Upper lobe of left lung (tissue), 6 donors: ENCODE results near the gene PDSS2. TPM values are rescaled to one million over a fixed set of nuclear protein-coding genes. Genes with fewer than 3 reads are reported as not detected.
"Not testable (repeated sequence)": the region's sequence is repeated elsewhere in the genome, so short reads cannot be mapped to it uniquely, and the experiment has no call there.

Experiments used
- ATAC-seq, 2 donors: fragments of 200-7000 bp; cut with Tn5 transposase; one replicate each; pipeline ENCODE4 v1.9.1; 2022; ENCODE audit warnings: mild to moderate bottlenecking in 2 of 2, moderate library complexity in 2 of 2; ENCODE audit not compliant: low FRiP score in 2 of 2
- DNase-seq, 2 donors: peaks; one replicate each; pipeline ENCODE4 v3.0.0-alpha.2; 2019 to 2020
- H3K27ac ChIP-seq, 4 donors: fragments of 200-600 bp; sonication (generic); one replicate each; pipeline ENCODE4 v1.5.1; 2016 to 2019
- H3K27me3 ChIP-seq, 4 donors: fragments of 200-600 bp; sonication (generic); one replicate each; pipeline ENCODE4 v1.5.1; 2017 to 2019
- H3K36me3 ChIP-seq, 4 donors: fragments of 200-600 bp; sonication (generic); one replicate each; pipeline ENCODE4 v1.5.1; 2016 to 2019
- H3K4me1 ChIP-seq, 4 donors: fragments of 200-600 bp; sonication (generic); one replicate each; pipeline ENCODE4 v1.5.1; 2018 to 2019
- H3K4me3 ChIP-seq, 4 donors: fragments of 200-600 bp; sonication (generic); one replicate each; pipeline ENCODE4 v1.5.1; 2017 to 2019; ENCODE audit warnings: mild to moderate bottlenecking in 2 of 4, moderate library complexity in 1 of 4
- H3K9me3 ChIP-seq, 4 donors: fragments of 200-600 bp; sonication (generic); one replicate each; pipeline ENCODE4 v1.5.1; 2018 to 2019
- CTCF ChIP-seq, 6 experiments: fragments of 450-650 bp in 4 of 6; fragments of 200-600 bp in 2 of 6; sonication (generic) in 2 of 6; IDR thresholded peaks; one replicate each; pipeline ENCODE4 v1.5.1; 2016 to 2019; ENCODE audit warnings: antibody characterized with exemption in 6 of 6
- EP300 ChIP-seq, 4 donors: sonication (generic); formaldehyde crosslinking; IDR thresholded peaks; one replicate each; pipeline ENCODE4 v1.5.1; 2017; ENCODE audit warnings: antibody characterized with exemption in 4 of 4, control low read depth in 2 of 4
- POLR2A ChIP-seq, 4 donors: fragments of 450-650 bp; IDR thresholded peaks; one replicate each; pipeline ENCODE4 v1.5.1; 2016 to 2017; ENCODE audit warnings: antibody characterized with exemption in 4 of 4, mild to moderate bottlenecking in 2 of 4
- POLR2AphosphoS5 ChIP-seq, 2 donors: sonication (generic); formaldehyde crosslinking; IDR thresholded peaks; one replicate each; pipeline ENCODE4 v1.5.1; 2017; ENCODE audit warnings: antibody characterized with exemption in 2 of 2
- WGBS, 2 donors: methylation state at CpG; one replicate each; pipeline ENCODE4 v1.1.5; 2017 to 2018; 5-methylcytosine and 5-hydroxymethylcytosine counted together
- total RNA-seq, 6 donors: library from RNA; depleted of rRNA in 4 of 6; stranded (reverse); fragments of >200 nt in 4 of 6; gene quantifications; one replicate each; pipeline versions ENCODE4 v1.1.0 to v1.2.1, GENCODE V29; 2016 to 2021
- donor health status: DM: no; HTN: no; CAD: no; lungs with moderate emphysema.
- donor health status: DM: no; HTN: yes; CAD: no; lungs with severe emphysema.

The PDSS2 gene
- total RNA-seq, 6 donors from 2014 or later: 5.1 to 20.9 (median 15.0) TPM

GRCh38 chr6:107485157-107485556, 25.8 kb upstream of the PDSS2 start:
- Histone ChIP-seq H3K36me3 (no peaks in the 10 kb centered on the region), H3K27me3 (peaks cover 0 to 5% (median 2%) of the 10 kb centered on the region in 4 donors), H3K27ac (no peak overlapping the region), H3K4me3 (no peak overlapping the region), H3K4me1 (peaks cover 8 to 20% (median 10%) of the 10 kb centered on the region in 4 donors), H3K9me3 (no peaks in the 10 kb centered on the region)
- WGBS, 2 donors: 91 to 94% methylated on average over 4 of the region's 4 CpGs
- ATAC-seq (no peak), DNase-seq (no peak)
- TF ChIP-seq EP300 (IDR thresholded peaks at IDR 0.05): no peak
- no peak for TF ChIP-seq POLR2A (IDR thresholded peaks at IDR 0.05)
- no peak for TF ChIP-seq CTCF (IDR thresholded peaks at IDR 0.05)
- no peak for TF ChIP-seq POLR2AphosphoS5 (IDR thresholded peaks at IDR 0.05)

GRCh38 chr6:107479089-107479690, 19.8 kb upstream of the PDSS2 start:
- ATAC-seq (no peak), DNase-seq (no peak)
- Histone ChIP-seq H3K27ac (no peak overlapping the region), H3K4me1 (no peaks in the 10 kb centered on the region), H3K36me3 (no peaks in the 10 kb centered on the region), H3K4me3 (no peak overlapping the region), H3K9me3 (no peaks in the 10 kb centered on the region), H3K27me3 (no peaks in the 10 kb centered on the region)
- TF ChIP-seq CTCF (IDR thresholded peaks at IDR 0.05) (no peak), POLR2AphosphoS5 (IDR thresholded peaks at IDR 0.05) (no peak), POLR2A (IDR thresholded peaks at IDR 0.05) (no peak), EP300 (IDR thresholded peaks at IDR 0.05) (no peak)
- 81 to 84% methylated on average over 4 of the region's 4 CpGs for WGBS, 2 donors

GRCh38 chr6:107475826-107476225, 16.5 kb upstream of the PDSS2 start:
- DNase-seq: peak in 1 of 2 donors; percentile 63
- not testable (repeated sequence) for H3K27me3 ChIP-seq, H3K4me1 ChIP-seq, H3K36me3 ChIP-seq, H3K4me3 ChIP-seq, ATAC-seq, H3K9me3 ChIP-seq, H3K27ac ChIP-seq
- WGBS, 2 donors: 68 to 70% methylated on average over 3 of the region's 3 CpGs

GRCh38 chr6:107475360-107475759, 16.0 kb upstream of the PDSS2 start:
- 87 to 89% methylated on average over 3 of the region's 3 CpGs for WGBS, 2 donors
- ATAC-seq, H3K9me3 ChIP-seq, DNase-seq, H3K27me3 ChIP-seq, H3K4me3 ChIP-seq, H3K36me3 ChIP-seq, H3K4me1 ChIP-seq, H3K27ac ChIP-seq: not testable (repeated sequence)

- Histone ChIP-seq H3K36me3 (no peaks in the 10 kb centered on the region), H3K4me3 (no peak overlapping the region), H3K27me3 (no peaks in the 10 kb centered on the region), H3K27ac (no peak overlapping the region), H3K9me3 (no peaks in the 10 kb centered on the region), H3K4me1 (no peaks in the 10 kb centered on the region)
- TF ChIP-seq EP300 (IDR thresholded peaks at IDR 0.05) (no peak), POLR2AphosphoS5 (IDR thresholded peaks at IDR 0.05) (no peak), CTCF (IDR thresholded peaks at IDR 0.05) (no peak), POLR2A (IDR thresholded peaks at IDR 0.05) (no peak)
- 48 to 56% methylated on average over 5 of the region's 5 CpGs for WGBS, 2 donors
- ATAC-seq (no peak), DNase-seq (no peak)
Measured at GRCh38 chr6:107473660-107474059, 14.3 kb upstream of the PDSS2 start.

- TF ChIP-seq EP300 (IDR thresholded peaks at IDR 0.05) (no peak), POLR2A (IDR thresholded peaks at IDR 0.05) (no peak)
- ATAC-seq (no peak), DNase-seq (no peak)
- 70 to 77% methylated on average over 1 of the region's 1 CpG for WGBS, 2 donors
- H3K4me1 ChIP-seq: no peaks in the 10 kb centered on the region
- no peaks in the 10 kb centered on the region for H3K27me3 ChIP-seq
- no peaks in the 10 kb centered on the region for H3K9me3 ChIP-seq
- no peak overlapping the region for H3K4me3 ChIP-seq
- H3K36me3 ChIP-seq: no peaks in the 10 kb centered on the region
- no peak overlapping the region for H3K27ac ChIP-seq
Measured at GRCh38 chr6:107470364-107470763, 11.0 kb upstream of the PDSS2 start.
